G401.6 (cell line): ENCODE data around the gene MOV10.

Experiments used
- FAIRE-seq: peaks from 2 replicates; lab custom pipeline; 2012; peaks lifted over from hg19 to GRCh38; lab: Jason Lieb, UNC

Gene MOV10

GRCh38 chr1:112700290-112701226 is 26.1 kb downstream of the MOV10 start:
- peak; percentile 37 for FAIRE-seq

- no peak for FAIRE-seq
Measured at GRCh38 chr1:112701227-112702066, 27.0 kb downstream of the MOV10 start.

GRCh38 chr1:112702067-112702395 is 27.6 kb downstream of the MOV10 start:
- no peak for FAIRE-seq

GRCh38 chr1:112702420-112703261 is 28.2 kb downstream of the MOV10 start:
- no peak for FAIRE-seq

- no peak for FAIRE-seq
Measured at GRCh38 chr1:112703706-112704105, 29.2 kb downstream of the MOV10 start.

GRCh38 chr1:112704391-112704933 is 30.0 kb downstream of the MOV10 start:
- FAIRE-seq, result no peak

- FAIRE-seq, result peak; percentile 96
Measured at GRCh38 chr1:112704934-112705627, 30.6 kb downstream of the MOV10 start.

- no peak for FAIRE-seq
Measured at GRCh38 chr1:112706505-112707220, 32.2 kb downstream of the MOV10 start, which contains the start of gene RHOC. TSS of gene RHOC (minus strand) at chr1:112707127. CDS start at chr1:112703799, 3,328 bp downstream.

GRCh38 chr1:112707221-112708001 is 33.0 kb downstream of the MOV10 start:
- FAIRE-seq, result no peak

GRCh38 chr1:112708002-112708448 is 33.6 kb downstream of the MOV10 start:
- FAIRE-seq, result no peak

GRCh38 chr1:112708489-112708888 is 34.0 kb downstream of the MOV10 start:
- FAIRE-seq, result no peak

GRCh38 chr1:112710159-112710558 is 35.7 kb downstream of the MOV10 start:
- FAIRE-seq, result no peak

GRCh38 chr1:112710586-112710985 is 36.1 kb downstream of the MOV10 start:
- no peak for FAIRE-seq

GRCh38 chr1:112711041-112711440 is 36.6 kb downstream of the MOV10 start:
- FAIRE-seq, result no peak

GRCh38 chr1:112711670-112712069 is 37.2 kb downstream of the MOV10 start:
- FAIRE-seq, result no peak

- FAIRE-seq, result no peak
Measured at GRCh38 chr1:112712191-112712590, 37.7 kb downstream of the MOV10 start.

GRCh38 chr1:112712701-112713128 is 38.3 kb downstream of the MOV10 start:
- no peak for FAIRE-seq

- no peak for FAIRE-seq
Measured at GRCh38 chr1:112713466-112714312, 39.2 kb downstream of the MOV10 start.
